Measurements from ENCODE around the gene CCDC107. TPM values are rescaled to one million over a fixed set of nuclear protein-coding genes. Genes with fewer than 3 reads are reported as not detected.
A peak's percentile ranks its signal among the peaks of the same experiment; 100 is the strongest.

The CCDC107 gene
- total and polyA plus RNA-seq, 5 donors from 2014 or later = 31.2 to 83.2 (median 68.9) TPM

GRCh38 chr9:35649431-35650340 lies 8.4 kb upstream of the CCDC107 start:
- peaks cover 70% of the 10 kb centered on the region for H3K4me1 ChIP-seq (ENCODE audit: control insufficient read depth, insufficient read depth, low read length, poor library complexity, severe bottlenecking)
- ATAC-seq (ENCODE audit: low read depth in 2 of 2) = no peak
- H3K27ac ChIP-seq (ENCODE audit: insufficient read depth, low read length, poor library complexity, severe bottlenecking) = peak overlapping the region; percentile 93
- no peaks in the 10 kb centered on the region for H3K27me3 ChIP-seq (ENCODE audit: control insufficient read depth, insufficient read depth, low read length)
- H3K9me3 Mint-ChIP-seq = peaks cover 0 to 2% (median 0%) of the 10 kb centered on the region in 7 donors
- no peaks in the 10 kb centered on the region for H3K9me3 ChIP-seq (ENCODE audit: control insufficient read depth in 2 of 2, low read length in 2 of 2)
- peak overlapping the region; percentile 96 to 100 (median 97) for H3K4me3 Mint-ChIP-seq
- peaks cover 5% of the 10 kb centered on the region for H3K36me3 ChIP-seq (ENCODE audit: control insufficient read depth, insufficient read depth, low read length)
- peak overlapping the region; percentile 88 for H3K4me3 ChIP-seq (ENCODE audit: low read depth, low read length)
- peak overlapping the region; percentile 93 to 99 (median 98) for H3K27ac Mint-ChIP-seq
- H3K36me3 Mint-ChIP-seq = peaks cover 5% of the 10 kb centered on the region
- peaks cover under 1 to 82% (median 45%) of the 10 kb centered on the region in 4 donors for H3K4me1 Mint-ChIP-seq
- peak; percentile 17 to 75 (median 55) for DNase-seq
- peaks cover 12% of the 10 kb centered on the region for H3K27me3 Mint-ChIP-seq

- ATAC-seq (ENCODE audit: low read depth in 2 of 2) (no peak), DNase-seq (peak; percentile 32 to 73 (median 43))
- Histone ChIP-seq H3K4me1 (ENCODE audit: control insufficient read depth, insufficient read depth, low read length, poor library complexity, severe bottlenecking) (peaks cover 66% of the 10 kb centered on the region), H3K27me3 (ENCODE audit: control insufficient read depth, insufficient read depth, low read length) (no peaks in the 10 kb centered on the region), H3K36me3 (ENCODE audit: control insufficient read depth, insufficient read depth, low read length) (peaks cover 5% of the 10 kb centered on the region), H3K9me3 (ENCODE audit: control insufficient read depth in 2 of 2, low read length in 2 of 2) (no peaks in the 10 kb centered on the region), H3K27ac (ENCODE audit: insufficient read depth, low read length, poor library complexity, severe bottlenecking) (peak within 1 kb of the TSS; percentile 93), H3K4me3 (ENCODE audit: low read depth, low read length) (peak within 1 kb of the TSS; percentile 88)
- Mint-ChIP-seq H3K27ac (peak within 1 kb of the TSS; percentile 93 to 99 (median 98)), H3K4me1 (peaks cover 0 to 77% (median 47%) of the 10 kb centered on the region in 4 donors), H3K9me3 (peaks cover 0 to 2% (median 0%) of the 10 kb centered on the region in 7 donors), H3K4me3 (peak within 1 kb of the TSS; percentile 96 to 100 (median 97)), H3K27me3 (peaks cover 12% of the 10 kb centered on the region), H3K36me3 (peaks cover 5% of the 10 kb centered on the region)
Measured at GRCh38 chr9:35650341-35651158, 7.5 kb upstream of the CCDC107 start, which contains the start of gene SIT1. Gene SIT1, minus strand, starts transcription at chr9:35650931. Its CDS starts 78 bp downstream, at chr9:35650853.

GRCh38 chr9:35651956-35652828 lies 5.9 kb upstream of the CCDC107 start:
- ATAC-seq (ENCODE audit: low read depth in 2 of 2) (no peak), DNase-seq (no peak)
- Mint-ChIP-seq H3K27ac (peak overlapping the region in 2 of 3 donors; percentile 88 to 91), H3K4me1 (peaks cover 10 to 76% (median 53%) of the 10 kb centered on the region in 4 donors), H3K27me3 (peaks cover 14% of the 10 kb centered on the region), H3K9me3 (no peaks in the 10 kb centered on the region), H3K36me3 (peaks cover 5% of the 10 kb centered on the region), H3K4me3 (peak overlapping the region; percentile 96 to 100 (median 97))
- H3K4me1 ChIP-seq (ENCODE audit: control insufficient read depth, insufficient read depth, low read length, poor library complexity, severe bottlenecking) = peaks cover 55% of the 10 kb centered on the region
- H3K4me3 ChIP-seq (ENCODE audit: low read depth, low read length) = no peak overlapping the region
- H3K27ac ChIP-seq (ENCODE audit: insufficient read depth, low read length, poor library complexity, severe bottlenecking) = peak overlapping the region; percentile 93
- no peaks in the 10 kb centered on the region for H3K9me3 ChIP-seq (ENCODE audit: control insufficient read depth in 2 of 2, low read length in 2 of 2)
- H3K27me3 ChIP-seq (ENCODE audit: control insufficient read depth, insufficient read depth, low read length) = no peaks in the 10 kb centered on the region
- peaks cover 5% of the 10 kb centered on the region for H3K36me3 ChIP-seq (ENCODE audit: control insufficient read depth, insufficient read depth, low read length)

- Histone ChIP-seq H3K4me3 (ENCODE audit: low read depth, low read length) (no peak overlapping the region), H3K9me3 (ENCODE audit: control insufficient read depth in 2 of 2, low read length in 2 of 2) (no peaks in the 10 kb centered on the region), H3K27me3 (ENCODE audit: control insufficient read depth, insufficient read depth, low read length) (no peaks in the 10 kb centered on the region), H3K4me1 (ENCODE audit: control insufficient read depth, insufficient read depth, low read length, poor library complexity, severe bottlenecking) (peaks cover 54% of the 10 kb centered on the region), H3K36me3 (ENCODE audit: control insufficient read depth, insufficient read depth, low read length) (peaks cover 5% of the 10 kb centered on the region), H3K27ac (ENCODE audit: insufficient read depth, low read length, poor library complexity, severe bottlenecking) (no peak overlapping the region)
- no peak for ATAC-seq (ENCODE audit: low read depth in 2 of 2)
- H3K27me3 Mint-ChIP-seq = peaks cover 17% of the 10 kb centered on the region
- peak overlapping the region; percentile 9 to 73 (median 20) for H3K27ac Mint-ChIP-seq
- H3K4me1 Mint-ChIP-seq = peaks cover 14 to 76% (median 51%) of the 10 kb centered on the region in 4 donors
- DNase-seq = no peak
- peaks cover 7% of the 10 kb centered on the region for H3K36me3 Mint-ChIP-seq
- peaks cover 0 to 1% (median 0%) of the 10 kb centered on the region in 7 donors for H3K9me3 Mint-ChIP-seq
- peak overlapping the region in 1 of 4 donors; percentile 98 for H3K4me3 Mint-ChIP-seq
Measured at GRCh38 chr9:35652829-35653209, 5.3 kb upstream of the CCDC107 start.

GRCh38 chr9:35653611-35654010 lies 4.5 kb upstream of the CCDC107 start:
- Histone ChIP-seq H3K27ac (ENCODE audit: insufficient read depth, low read length, poor library complexity, severe bottlenecking) (no peak overlapping the region), H3K4me1 (ENCODE audit: control insufficient read depth, insufficient read depth, low read length, poor library complexity, severe bottlenecking) (peaks cover 46% of the 10 kb centered on the region), H3K36me3 (ENCODE audit: control insufficient read depth, insufficient read depth, low read length) (peaks cover 4% of the 10 kb centered on the region), H3K27me3 (ENCODE audit: control insufficient read depth, insufficient read depth, low read length) (no peaks in the 10 kb centered on the region), H3K9me3 (ENCODE audit: control insufficient read depth in 2 of 2, low read length in 2 of 2) (no peaks in the 10 kb centered on the region), H3K4me3 (ENCODE audit: low read depth, low read length) (no peak overlapping the region)
- Mint-ChIP-seq H3K9me3 (peaks cover 0 to 3% (median 0%) of the 10 kb centered on the region in 7 donors), H3K36me3 (peaks cover 6% of the 10 kb centered on the region), H3K27ac (peak overlapping the region; percentile 48 to 86 (median 73)), H3K27me3 (peaks cover 19% of the 10 kb centered on the region), H3K4me3 (peak overlapping the region in 1 of 4 donors; percentile 69), H3K4me1 (peaks cover 17 to 70% (median 46%) of the 10 kb centered on the region in 4 donors)
- ATAC-seq (ENCODE audit: low read depth in 2 of 2) (no peak), DNase-seq (no peak)

- H3K27me3 Mint-ChIP-seq = peaks cover 19% of the 10 kb centered on the region
- DNase-seq (no peak), ATAC-seq (ENCODE audit: low read depth in 2 of 2) (no peak)
- Histone ChIP-seq H3K4me3 (ENCODE audit: low read depth, low read length) (no peak overlapping the region), H3K27ac (ENCODE audit: insufficient read depth, low read length, poor library complexity, severe bottlenecking) (peak overlapping the region; percentile 99), H3K36me3 (ENCODE audit: control insufficient read depth, insufficient read depth, low read length) (peaks cover 11% of the 10 kb centered on the region), H3K4me1 (ENCODE audit: control insufficient read depth, insufficient read depth, low read length, poor library complexity, severe bottlenecking) (peaks cover 45% of the 10 kb centered on the region), H3K27me3 (ENCODE audit: control insufficient read depth, insufficient read depth, low read length) (no peaks in the 10 kb centered on the region), H3K9me3 (ENCODE audit: control insufficient read depth in 2 of 2, low read length in 2 of 2) (no peaks in the 10 kb centered on the region)
- H3K9me3 Mint-ChIP-seq = peaks cover 0 to 3% (median 0%) of the 10 kb centered on the region in 7 donors
- H3K4me3 Mint-ChIP-seq = peak overlapping the region; percentile 91 to 98 (median 96)
- peaks cover 17 to 78% (median 59%) of the 10 kb centered on the region in 4 donors for H3K4me1 Mint-ChIP-seq
- peaks cover 14% of the 10 kb centered on the region for H3K36me3 Mint-ChIP-seq
- peak overlapping the region; percentile 96 to 100 (median 100) for H3K27ac Mint-ChIP-seq
Measured at GRCh38 chr9:35656348-35656747, 1.7 kb upstream of the CCDC107 start.
